Osteoblast (primary cell): ENCODE results near the gene TECR. TPM values are rescaled to one million over a fixed set of nuclear protein-coding genes. Genes with fewer than 3 reads are reported as not detected.

Experiments used
- DNase-seq: peaks from one replicate; pipeline ENCODE4 v3.0.0; 2011; ENCODE audit warnings: low spot score, mixed read lengths; ENCODE audit not compliant: insufficient read length; ENCODE audit errors: missing footprints
- H2AFZ ChIP-seq: 2 replicates; pipeline ENCODE4 v1.6.0; 2011; ENCODE audit warnings: mild to moderate bottlenecking, low read length
- H3K27ac ChIP-seq: 2 replicates; pipeline ENCODE4 v1.5.1; 2011; ENCODE audit warnings: mild to moderate bottlenecking, low read depth, low read length, moderate library complexity
- H3K27me3 ChIP-seq: 2 replicates; pipeline ENCODE4 v1.6.0; 2012; ENCODE audit warnings: mild to moderate bottlenecking, control low read depth, inconsistent platforms, low read length, moderate library complexity; ENCODE audit not compliant: insufficient read depth
- H3K36me3 ChIP-seq: 2 replicates; pipeline ENCODE4 v1.5.1; 2011; ENCODE audit warnings: mild to moderate bottlenecking, low read length, control low read depth, moderate library complexity; ENCODE audit not compliant: insufficient read depth
- H3K4me1 ChIP-seq: 2 replicates; pipeline ENCODE4 v1.5.1; 2011; ENCODE audit warnings: mild to moderate bottlenecking, low read length, control low read depth, moderate library complexity; ENCODE audit not compliant: insufficient read depth
- H3K4me2 ChIP-seq: 2 replicates; pipeline ENCODE4 v1.6.0; 2011; ENCODE audit warnings: mild to moderate bottlenecking, low read length; ENCODE audit not compliant: insufficient read depth
- H3K4me3 ChIP-seq: fragments of 200-600 bp; sonication (generic); 3 replicates; pipeline ENCODE4 v1.5.1; 2012; ENCODE audit warnings: mild to moderate bottlenecking, low read length, inconsistent platforms; ENCODE audit not compliant: insufficient read depth
- H3K79me2 ChIP-seq: 2 replicates; pipeline ENCODE4 v1.6.0; 2012; ENCODE audit warnings: mild to moderate bottlenecking, low read length, control low read depth, inconsistent platforms; ENCODE audit not compliant: insufficient read depth
- H3K9me3 ChIP-seq: 2 replicates; pipeline ENCODE4 v1.5.1; 2011; ENCODE audit warnings: low read depth, low read length, control low read depth
- H4K20me1 ChIP-seq: 2 replicates; pipeline ENCODE4 v1.6.0; 2012; ENCODE audit warnings: mild to moderate bottlenecking, low read length, control low read depth; ENCODE audit not compliant: insufficient read depth
- total RNA-seq: library from RNA; depleted of rRNA; stranded (reverse); fragments of >200 nt; gene quantifications from 2 replicates; pipeline ENCODE4 v1.2.3, GENCODE V29; 2012
- TF ChIP-seq, protein P1 (sequence below): IDR thresholded peaks from 2 replicates; pipeline ENCODE4 v1.5.1; 2011; ENCODE audit warnings: mild to moderate bottlenecking, low read depth, low read length, moderate library complexity; ENCODE audit errors: extremely low read depth

Gene TECR
- total RNA-seq, 1 donor, result 41.6 TPM

GRCh38 chr19:14511229-14511593 is 18.2 kb upstream of the TECR start:
- no peak overlapping the region for H3K4me3 ChIP-seq
- no peaks in the 10 kb centered on the region for H3K9me3 ChIP-seq
- H3K27me3 ChIP-seq, result no peaks in the 10 kb centered on the region
- H4K20me1 ChIP-seq, result peaks cover 20% of the 10 kb centered on the region
- peaks cover 34% of the 10 kb centered on the region for H3K4me1 ChIP-seq
- H3K27ac ChIP-seq, result peak overlapping the region; percentile 50
- peaks cover 26% of the 10 kb centered on the region for H3K36me3 ChIP-seq
- TF ChIP-seq, protein P1, sequence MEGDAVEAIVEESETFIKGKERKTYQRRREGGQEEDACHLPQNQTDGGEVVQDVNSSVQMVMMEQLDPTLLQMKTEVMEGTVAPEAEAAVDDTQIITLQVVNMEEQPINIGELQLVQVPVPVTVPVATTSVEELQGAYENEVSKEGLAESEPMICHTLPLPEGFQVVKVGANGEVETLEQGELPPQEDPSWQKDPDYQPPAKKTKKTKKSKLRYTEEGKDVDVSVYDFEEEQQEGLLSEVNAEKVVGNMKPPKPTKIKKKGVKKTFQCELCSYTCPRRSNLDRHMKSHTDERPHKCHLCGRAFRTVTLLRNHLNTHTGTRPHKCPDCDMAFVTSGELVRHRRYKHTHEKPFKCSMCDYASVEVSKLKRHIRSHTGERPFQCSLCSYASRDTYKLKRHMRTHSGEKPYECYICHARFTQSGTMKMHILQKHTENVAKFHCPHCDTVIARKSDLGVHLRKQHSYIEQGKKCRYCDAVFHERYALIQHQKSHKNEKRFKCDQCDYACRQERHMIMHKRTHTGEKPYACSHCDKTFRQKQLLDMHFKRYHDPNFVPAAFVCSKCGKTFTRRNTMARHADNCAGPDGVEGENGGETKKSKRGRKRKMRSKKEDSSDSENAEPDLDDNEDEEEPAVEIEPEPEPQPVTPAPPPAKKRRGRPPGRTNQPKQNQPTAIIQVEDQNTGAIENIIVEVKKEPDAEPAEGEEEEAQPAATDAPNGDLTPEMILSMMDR, result no peak
- H3K4me2 ChIP-seq, result no peak overlapping the region
- H3K79me2 ChIP-seq, result peaks cover 21% of the 10 kb centered on the region
- H2AFZ ChIP-seq, result no peak overlapping the region
- DNase-seq, result peak; percentile 34

DNA sequence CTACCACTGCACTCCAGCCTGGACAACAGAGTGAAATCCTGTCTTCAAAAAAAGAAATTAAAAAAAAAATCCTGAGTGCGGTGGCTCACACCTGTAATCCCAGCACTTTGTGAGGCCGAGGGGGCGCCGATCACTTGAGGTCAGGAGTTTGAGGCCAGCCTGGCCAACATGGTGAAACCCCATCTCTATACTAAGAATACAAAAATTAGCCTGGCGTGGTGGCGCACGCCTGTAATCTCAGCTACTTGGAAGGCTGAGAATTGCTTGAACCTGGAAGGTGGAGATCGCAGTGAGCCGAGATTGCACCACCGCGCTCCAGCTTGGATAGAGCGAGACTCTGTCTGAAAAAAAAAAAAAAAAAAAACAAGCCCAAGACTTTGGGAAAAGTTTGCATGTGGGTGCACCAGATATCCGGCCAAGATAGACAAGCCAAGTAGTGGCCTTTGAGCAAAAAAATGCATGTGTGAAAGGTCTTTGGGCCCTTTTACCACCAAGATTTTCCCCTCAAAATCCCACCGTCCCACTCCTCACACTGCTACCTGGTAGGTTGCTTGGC is 16.9 kb upstream of the TECR start:
- H3K27ac ChIP-seq, result no peak overlapping the region
- H3K79me2 ChIP-seq, result peaks cover 34% of the 10 kb centered on the region
- peak; percentile 38 for DNase-seq
- H3K4me1 ChIP-seq, result peaks cover 36% of the 10 kb centered on the region
- peaks cover 27% of the 10 kb centered on the region for H3K36me3 ChIP-seq
- H2AFZ ChIP-seq, result no peak overlapping the region
- H3K4me3 ChIP-seq, result no peak overlapping the region
- H3K9me3 ChIP-seq, result no peaks in the 10 kb centered on the region
- no peak overlapping the region for H3K4me2 ChIP-seq
- H4K20me1 ChIP-seq, result peaks cover 29% of the 10 kb centered on the region
- TF ChIP-seq, protein P1, result no peak
- H3K27me3 ChIP-seq, result no peaks in the 10 kb centered on the region

DNA sequence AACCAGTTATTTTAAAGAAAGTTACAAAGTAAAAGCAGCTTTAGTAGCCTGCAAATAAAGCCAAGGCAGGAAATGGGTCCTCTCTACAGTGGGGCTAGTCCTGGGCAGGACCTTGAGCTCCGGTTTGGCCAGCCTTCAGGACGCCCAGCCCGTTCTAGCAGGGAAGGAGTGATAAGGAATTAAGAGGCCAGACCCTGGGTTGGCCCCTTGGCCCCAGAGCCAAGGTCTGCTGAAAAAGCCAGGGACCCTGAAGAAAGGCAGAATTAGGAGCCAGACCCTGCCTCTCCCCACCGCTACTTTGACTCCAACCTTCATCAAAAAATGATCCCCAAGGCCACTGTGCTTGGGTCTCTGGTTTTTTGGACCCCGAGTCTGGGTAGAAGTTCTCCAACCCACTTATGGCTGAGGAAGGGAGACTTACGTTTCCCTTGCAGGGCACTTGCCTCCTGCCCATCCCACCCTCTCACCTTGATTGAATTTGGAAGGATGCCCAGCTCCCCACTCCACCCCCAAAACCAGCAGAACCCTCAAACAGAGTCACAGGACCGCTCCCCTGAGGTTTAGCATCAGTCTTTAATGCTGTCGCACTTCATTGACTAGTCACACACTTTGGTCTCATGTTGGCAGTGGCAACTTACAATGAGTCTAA is 15.1 kb upstream of the TECR start:
- H3K79me2 ChIP-seq, result peaks cover 40% of the 10 kb centered on the region
- H3K27me3 ChIP-seq, result no peaks in the 10 kb centered on the region
- peaks cover 27% of the 10 kb centered on the region for H3K36me3 ChIP-seq
- no peak overlapping the region for H3K27ac ChIP-seq
- TF ChIP-seq, protein P1, result no peak
- H3K4me2 ChIP-seq, result no peak overlapping the region
- H3K4me3 ChIP-seq, result no peak overlapping the region
- H4K20me1 ChIP-seq, result peaks cover 29% of the 10 kb centered on the region
- no peaks in the 10 kb centered on the region for H3K9me3 ChIP-seq
- H3K4me1 ChIP-seq, result peaks cover 30% of the 10 kb centered on the region
- H2AFZ ChIP-seq, result no peak overlapping the region
- DNase-seq, result peak; percentile 21

- Histone ChIP-seq H3K27me3 (no peaks in the 10 kb centered on the region), H4K20me1 (peaks cover 29% of the 10 kb centered on the region), H3K79me2 (peaks cover 40% of the 10 kb centered on the region), H3K9me3 (no peaks in the 10 kb centered on the region), H3K4me2 (peak overlapping the region; percentile 92), H3K4me1 (peaks cover 35% of the 10 kb centered on the region), H2AFZ (no peak overlapping the region), H3K4me3 (peak overlapping the region; percentile 93), H3K27ac (no peak overlapping the region), H3K36me3 (peaks cover 27% of the 10 kb centered on the region)
- TF ChIP-seq, protein P1, result no peak
- peak; percentile 36 for DNase-seq
Observed at GRCh38 chr19:14515501-14516047, 13.8 kb upstream of the TECR start.
